Type B pancreatic cell (in vitro differentiated cells): Measurements from ENCODE around the gene CFAP221. TPM values are rescaled to one million over a fixed set of nuclear protein-coding genes. Genes with fewer than 3 reads are reported as not detected.

ENCODE experiments used
- DNase-seq: peaks from one replicate; pipeline ENCODE4 v3.0.0; 2021; ENCODE audit warnings: mixed read lengths; ENCODE audit not compliant: unreplicated experiment; ENCODE audit errors: extremely low spot score
- H3K27ac Mint-ChIP-seq: 2 replicates; pipeline ENCODE4 v1.8.0; 2021; ENCODE audit warnings: mild to moderate bottlenecking, mixed read lengths
- H3K27me3 Mint-ChIP-seq: 2 replicates; pipeline ENCODE4 v1.8.0; 2021; ENCODE audit warnings: mixed read lengths
- H3K36me3 Mint-ChIP-seq: 2 replicates; pipeline ENCODE4 v1.8.0; 2021; ENCODE audit warnings: mixed read lengths
- H3K4me1 Mint-ChIP-seq: one replicate; pipeline ENCODE4 v1.8.0; 2021; ENCODE audit warnings: mixed read lengths; ENCODE audit not compliant: unreplicated experiment
- H3K4me3 Mint-ChIP-seq: 2 replicates; pipeline ENCODE4 v1.8.0; 2021; ENCODE audit warnings: mild to moderate bottlenecking, mixed read lengths
- H3K9me3 Mint-ChIP-seq: 2 replicates; pipeline ENCODE4 v1.8.0; 2021; ENCODE audit warnings: mixed read lengths
- total RNA-seq: library from RNA; stranded (reverse); gene quantifications from 2 replicates; pipeline ENCODE4 v1.2.1, GENCODE V29; 2021; ENCODE audit warnings: low replicate concordance
- TF ChIP-seq, protein P1 (sequence below): fragments of 200-600 bp; sonication (generic); conservative IDR thresholded peaks from 2 replicates; pipeline ENCODE4 v1.5.0; 2021; ENCODE audit warnings: antibody characterized with exemption, mild to moderate bottlenecking

Gene CFAP221
- total RNA-seq, 1 donor from 2014 or later = 4.8 TPM

DNA sequence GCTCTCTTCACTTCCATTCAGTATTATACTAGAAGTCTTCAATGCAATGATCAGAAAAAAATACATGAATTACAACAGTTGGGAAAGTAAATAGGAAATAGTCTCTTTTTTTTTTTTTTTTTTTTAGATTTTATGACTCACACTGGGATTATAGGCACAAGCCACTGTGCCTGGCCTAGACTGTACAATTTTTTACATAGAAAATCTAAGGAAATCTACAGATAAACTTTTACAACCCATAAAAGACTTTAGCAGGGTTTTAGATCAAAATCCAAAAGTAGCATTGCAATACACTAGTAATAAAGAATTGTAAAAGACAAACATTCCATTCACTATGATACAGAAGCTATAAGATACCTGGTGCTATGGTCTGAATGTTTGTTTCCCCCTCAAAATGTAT lies 39.0 kb downstream of the CFAP221 start:
- H3K4me3 Mint-ChIP-seq = no peak overlapping the region
- DNase-seq = no peak

DNA sequence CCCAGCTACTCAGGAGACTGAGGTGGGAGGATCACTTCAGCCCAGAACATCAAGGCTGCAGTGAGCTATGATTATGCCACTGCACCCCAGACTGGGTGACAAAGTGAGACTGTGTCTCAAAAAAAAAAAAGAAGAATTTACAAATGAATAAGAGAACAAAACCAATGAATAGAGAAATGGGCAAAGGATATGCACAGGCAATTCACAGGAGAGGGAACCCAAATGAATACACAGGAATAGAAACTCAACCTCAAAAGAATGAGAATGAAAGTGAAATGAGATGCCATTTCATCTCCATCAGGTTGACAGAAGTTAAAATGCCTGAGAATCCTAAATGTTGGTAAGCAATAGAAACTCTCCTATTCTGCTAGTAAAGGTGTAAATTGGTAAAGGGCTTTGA lies 40.2 kb downstream of the CFAP221 start:
- peaks cover 3% of the 10 kb centered on the region for H3K27me3 Mint-ChIP-seq
- H3K4me3 Mint-ChIP-seq = no peak overlapping the region
- TF ChIP-seq, protein P1, sequence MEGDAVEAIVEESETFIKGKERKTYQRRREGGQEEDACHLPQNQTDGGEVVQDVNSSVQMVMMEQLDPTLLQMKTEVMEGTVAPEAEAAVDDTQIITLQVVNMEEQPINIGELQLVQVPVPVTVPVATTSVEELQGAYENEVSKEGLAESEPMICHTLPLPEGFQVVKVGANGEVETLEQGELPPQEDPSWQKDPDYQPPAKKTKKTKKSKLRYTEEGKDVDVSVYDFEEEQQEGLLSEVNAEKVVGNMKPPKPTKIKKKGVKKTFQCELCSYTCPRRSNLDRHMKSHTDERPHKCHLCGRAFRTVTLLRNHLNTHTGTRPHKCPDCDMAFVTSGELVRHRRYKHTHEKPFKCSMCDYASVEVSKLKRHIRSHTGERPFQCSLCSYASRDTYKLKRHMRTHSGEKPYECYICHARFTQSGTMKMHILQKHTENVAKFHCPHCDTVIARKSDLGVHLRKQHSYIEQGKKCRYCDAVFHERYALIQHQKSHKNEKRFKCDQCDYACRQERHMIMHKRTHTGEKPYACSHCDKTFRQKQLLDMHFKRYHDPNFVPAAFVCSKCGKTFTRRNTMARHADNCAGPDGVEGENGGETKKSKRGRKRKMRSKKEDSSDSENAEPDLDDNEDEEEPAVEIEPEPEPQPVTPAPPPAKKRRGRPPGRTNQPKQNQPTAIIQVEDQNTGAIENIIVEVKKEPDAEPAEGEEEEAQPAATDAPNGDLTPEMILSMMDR = no peak
- H3K36me3 Mint-ChIP-seq = no peaks in the 10 kb centered on the region
- no peak overlapping the region for H3K27ac Mint-ChIP-seq
- peaks cover 7% of the 10 kb centered on the region for H3K4me1 Mint-ChIP-seq
- DNase-seq = no peak
- peaks cover 5% of the 10 kb centered on the region for H3K9me3 Mint-ChIP-seq

More for the DNA sequence above, 39.0 kb downstream of the CFAP221 start:
- no peaks in the 10 kb centered on the region for H3K27me3 Mint-ChIP-seq
- TF ChIP-seq, protein P1 = no peak
- H3K27ac Mint-ChIP-seq = no peak overlapping the region
- H3K9me3 Mint-ChIP-seq = peaks cover 5% of the 10 kb centered on the region
- H3K36me3 Mint-ChIP-seq = no peaks in the 10 kb centered on the region
- peaks cover 7% of the 10 kb centered on the region for H3K4me1 Mint-ChIP-seq

DNA sequence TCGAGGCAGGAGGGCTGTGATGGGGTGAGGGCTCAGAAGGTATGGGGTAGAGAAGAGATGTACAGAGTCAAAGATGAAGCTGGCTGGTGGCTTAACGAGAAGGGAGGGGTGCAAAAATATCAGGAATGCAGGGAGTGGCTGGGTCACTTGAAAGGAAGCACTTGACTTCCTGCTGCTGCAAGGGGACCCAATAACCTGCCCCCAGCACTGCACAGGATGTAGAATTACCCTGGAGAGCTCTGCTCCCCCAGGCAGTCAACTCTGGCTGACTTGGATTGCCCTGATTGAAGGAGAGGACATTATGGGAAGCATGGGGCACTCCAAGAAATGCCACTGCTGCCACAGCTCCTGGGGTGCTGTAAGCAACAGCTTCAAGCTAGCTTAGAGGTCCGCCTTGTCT lies 41.8 kb downstream of the CFAP221 start:
- no peak for DNase-seq
- H3K27me3 Mint-ChIP-seq = peaks cover 3% of the 10 kb centered on the region
- TF ChIP-seq, protein P1 = no peak
- H3K4me1 Mint-ChIP-seq = peaks cover 7% of the 10 kb centered on the region
- H3K4me3 Mint-ChIP-seq = no peak overlapping the region
- no peaks in the 10 kb centered on the region for H3K36me3 Mint-ChIP-seq
- H3K9me3 Mint-ChIP-seq = peaks cover 5% of the 10 kb centered on the region
- no peak overlapping the region for H3K27ac Mint-ChIP-seq

GRCh38 chr2:119590873-119591272 lies 46.6 kb downstream of the CFAP221 start:
- Mint-ChIP-seq H3K9me3 (no peaks in the 10 kb centered on the region), H3K27ac (no peak overlapping the region), H3K4me1 (peaks cover 4% of the 10 kb centered on the region), H3K36me3 (no peaks in the 10 kb centered on the region), H3K27me3 (peaks cover 24% of the 10 kb centered on the region), H3K4me3 (no peak overlapping the region)
- DNase-seq = no peak
- TF ChIP-seq, protein P1 = no peak

- no peaks in the 10 kb centered on the region for H3K9me3 Mint-ChIP-seq
- H3K4me3 Mint-ChIP-seq = no peak overlapping the region
- H3K27ac Mint-ChIP-seq = no peak overlapping the region
- TF ChIP-seq, protein P1 = no peak
- H3K27me3 Mint-ChIP-seq = peaks cover 24% of the 10 kb centered on the region
- DNase-seq = no peak
- H3K4me1 Mint-ChIP-seq = no peaks in the 10 kb centered on the region
- H3K36me3 Mint-ChIP-seq = no peaks in the 10 kb centered on the region
Observed at GRCh38 chr2:119591523-119591922, 47.3 kb downstream of the CFAP221 start.

DNA sequence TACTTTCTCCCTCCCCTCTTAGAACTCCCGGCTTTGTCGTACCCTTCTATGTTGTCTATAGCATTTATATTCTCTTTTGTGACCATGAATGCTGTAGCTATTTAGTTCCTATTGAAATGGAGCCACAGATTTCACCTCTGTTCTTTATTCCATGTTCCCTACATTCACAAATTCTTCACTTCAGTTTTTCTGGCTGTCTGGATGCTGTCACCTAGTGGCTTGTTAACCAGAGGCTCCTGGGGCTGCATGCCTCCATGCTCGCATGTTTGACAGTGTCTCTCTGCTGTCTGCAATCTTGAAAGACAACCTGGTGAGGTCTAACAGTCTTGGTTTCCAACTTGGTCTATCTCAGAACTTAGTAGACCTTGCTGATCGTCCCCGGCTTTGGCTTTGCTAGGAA lies 48.2 kb downstream of the CFAP221 start:
- H3K4me1 Mint-ChIP-seq = no peaks in the 10 kb centered on the region
- TF ChIP-seq, protein P1 = no peak
- no peak for DNase-seq
- H3K27me3 Mint-ChIP-seq = peaks cover 24% of the 10 kb centered on the region
- H3K36me3 Mint-ChIP-seq = no peaks in the 10 kb centered on the region
- H3K27ac Mint-ChIP-seq = no peak overlapping the region
- no peaks in the 10 kb centered on the region for H3K9me3 Mint-ChIP-seq
- no peak overlapping the region for H3K4me3 Mint-ChIP-seq
